HFF-Myc (cell line): ENCODE data around the gene PRSS27.
"Not testable (repeated sequence)": the region's sequence is repeated elsewhere in the genome, so short reads cannot be mapped to it uniquely, and the experiment has no call there.

Source experiments
- DNase-seq: peaks from one replicate; pipeline ENCODE4 v3.0.0-alpha.2; 2011; ENCODE audit warnings: low read depth; ENCODE audit errors: extremely low read depth
- H3K4me3 ChIP-seq: replicated peaks from 2 replicates; pipeline ENCODE4 v1.5.1; 2011; ENCODE audit warnings: low read depth, mild to moderate bottlenecking, control low read depth, low read length
- TF ChIP-seq, protein P1 (sequence below): IDR thresholded peaks from 2 replicates; pipeline ENCODE4 v1.5.1; 2012; ENCODE audit warnings: mild to moderate bottlenecking, low read depth, low read length, control low read depth; ENCODE audit errors: missing control alignments

The PRSS27 gene

GRCh38 chr16:2697401-2697948 is 22.5 kb downstream of the PRSS27 start:
- no peak for DNase-seq
- TF ChIP-seq, protein P1, sequence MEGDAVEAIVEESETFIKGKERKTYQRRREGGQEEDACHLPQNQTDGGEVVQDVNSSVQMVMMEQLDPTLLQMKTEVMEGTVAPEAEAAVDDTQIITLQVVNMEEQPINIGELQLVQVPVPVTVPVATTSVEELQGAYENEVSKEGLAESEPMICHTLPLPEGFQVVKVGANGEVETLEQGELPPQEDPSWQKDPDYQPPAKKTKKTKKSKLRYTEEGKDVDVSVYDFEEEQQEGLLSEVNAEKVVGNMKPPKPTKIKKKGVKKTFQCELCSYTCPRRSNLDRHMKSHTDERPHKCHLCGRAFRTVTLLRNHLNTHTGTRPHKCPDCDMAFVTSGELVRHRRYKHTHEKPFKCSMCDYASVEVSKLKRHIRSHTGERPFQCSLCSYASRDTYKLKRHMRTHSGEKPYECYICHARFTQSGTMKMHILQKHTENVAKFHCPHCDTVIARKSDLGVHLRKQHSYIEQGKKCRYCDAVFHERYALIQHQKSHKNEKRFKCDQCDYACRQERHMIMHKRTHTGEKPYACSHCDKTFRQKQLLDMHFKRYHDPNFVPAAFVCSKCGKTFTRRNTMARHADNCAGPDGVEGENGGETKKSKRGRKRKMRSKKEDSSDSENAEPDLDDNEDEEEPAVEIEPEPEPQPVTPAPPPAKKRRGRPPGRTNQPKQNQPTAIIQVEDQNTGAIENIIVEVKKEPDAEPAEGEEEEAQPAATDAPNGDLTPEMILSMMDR = no peak
- H3K4me3 ChIP-seq = no peak overlapping the region

DNA sequence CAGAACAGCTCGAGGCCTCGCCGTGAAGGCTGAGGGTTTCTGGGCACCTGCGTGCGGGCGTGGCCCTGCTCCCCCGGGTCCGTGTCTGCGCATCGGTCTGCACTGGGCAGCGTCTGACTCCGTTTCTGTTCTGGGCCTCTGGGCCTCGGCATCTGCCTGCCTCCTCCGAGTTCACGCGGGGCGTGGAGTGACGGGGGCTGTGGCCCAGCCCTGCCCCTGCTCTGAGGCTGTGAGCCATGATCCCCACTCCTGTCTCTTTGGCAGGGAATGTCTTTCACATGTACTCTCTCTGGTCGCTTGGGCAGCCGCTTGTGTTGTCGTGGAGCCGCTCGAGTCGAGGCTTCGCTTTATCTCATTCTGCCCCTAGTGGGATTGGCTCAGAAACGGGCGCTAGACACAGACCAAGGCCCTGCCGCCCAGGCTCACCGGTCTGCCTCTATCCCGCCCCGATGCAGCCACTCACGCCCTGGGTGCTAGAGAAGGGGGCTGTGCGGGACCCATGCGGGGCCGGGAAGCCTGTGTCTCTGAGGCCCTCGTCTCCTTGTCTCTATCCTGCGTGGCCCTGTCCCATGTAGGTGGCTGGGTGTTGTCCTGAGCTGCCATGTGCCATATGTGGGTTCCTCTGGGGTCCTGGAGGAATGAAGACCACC is 23.3 kb downstream of the PRSS27 start:
- DNase-seq = not testable (repeated sequence)

DNA sequence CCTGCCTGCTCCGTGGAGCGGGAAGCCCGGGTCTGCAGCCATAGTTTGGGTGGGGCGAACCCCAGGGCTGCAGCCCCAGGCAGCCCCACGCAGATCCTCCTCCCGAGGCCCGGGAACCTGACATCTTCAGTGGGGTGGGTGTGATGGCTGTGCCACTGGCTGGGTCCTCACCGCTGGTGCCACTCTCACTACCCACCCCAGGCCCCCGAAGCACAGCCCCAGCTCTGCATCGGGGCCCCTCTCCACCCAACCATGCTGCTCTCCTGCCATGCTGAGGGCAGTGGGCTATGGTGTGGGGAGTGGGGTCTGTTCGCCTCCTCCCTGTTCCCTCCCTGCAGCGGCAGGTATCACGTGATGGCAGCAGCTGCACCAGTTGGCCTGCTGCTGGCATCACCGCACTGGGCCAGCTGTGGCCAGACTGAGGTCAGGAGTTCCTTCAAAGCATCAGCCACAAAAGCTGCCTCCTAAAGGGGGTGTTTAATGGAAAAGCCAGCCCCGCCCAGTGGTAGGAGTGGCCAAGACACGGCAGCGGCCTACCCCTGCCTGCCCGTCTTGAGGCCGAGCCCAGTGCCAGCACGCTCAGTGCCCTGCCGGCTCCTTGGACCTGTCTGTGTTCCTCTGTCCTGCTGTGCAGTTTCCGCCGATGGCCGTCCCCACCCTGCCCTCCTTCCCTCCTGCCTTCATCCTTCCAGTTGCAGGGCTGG is 26.9 kb downstream of the PRSS27 start:
- DNase-seq = no peak
- no peak overlapping the region for H3K4me3 ChIP-seq
- TF ChIP-seq, protein P1 = no peak

More for the DNA sequence above, 23.3 kb downstream of the PRSS27 start:
- not testable (repeated sequence) for H3K4me3 ChIP-seq

DNA sequence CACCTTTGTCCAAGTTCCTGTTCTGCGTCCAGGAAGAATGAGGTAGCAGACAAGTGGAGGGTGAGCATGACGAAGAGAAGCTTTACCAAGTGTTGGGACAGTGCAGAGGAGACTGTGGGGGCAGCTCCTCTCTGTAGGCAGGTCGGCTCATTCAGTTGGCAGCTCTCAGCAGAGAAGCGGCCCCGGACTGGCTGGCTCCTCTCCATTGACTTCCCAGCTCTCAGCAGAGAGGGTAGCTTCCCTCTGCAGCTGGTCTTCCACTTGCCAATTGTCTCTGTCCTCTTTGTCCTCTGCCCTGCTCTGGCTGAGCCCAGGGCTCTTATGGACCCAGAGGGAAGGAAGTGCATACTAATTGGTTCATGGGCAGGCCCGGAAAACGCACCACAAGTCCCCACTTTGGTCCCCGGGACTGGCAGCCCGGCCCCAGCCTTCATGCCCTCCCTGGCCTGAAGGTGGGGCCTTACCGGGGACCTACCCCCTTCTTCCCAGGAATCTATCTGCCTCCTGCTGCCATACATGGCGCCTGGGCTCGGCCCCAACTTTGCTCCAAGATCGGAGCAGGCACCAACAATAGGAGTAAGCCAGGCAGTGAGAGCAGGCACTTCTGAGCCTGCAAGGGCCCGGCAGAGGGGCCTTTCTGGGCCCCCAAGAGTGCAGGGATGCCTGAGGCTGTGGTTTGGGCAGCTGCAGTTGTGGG is 27.6 kb downstream of the PRSS27 start:
- TF ChIP-seq, protein P1 = no peak
- H3K4me3 ChIP-seq = no peak overlapping the region
- DNase-seq = no peak

DNA sequence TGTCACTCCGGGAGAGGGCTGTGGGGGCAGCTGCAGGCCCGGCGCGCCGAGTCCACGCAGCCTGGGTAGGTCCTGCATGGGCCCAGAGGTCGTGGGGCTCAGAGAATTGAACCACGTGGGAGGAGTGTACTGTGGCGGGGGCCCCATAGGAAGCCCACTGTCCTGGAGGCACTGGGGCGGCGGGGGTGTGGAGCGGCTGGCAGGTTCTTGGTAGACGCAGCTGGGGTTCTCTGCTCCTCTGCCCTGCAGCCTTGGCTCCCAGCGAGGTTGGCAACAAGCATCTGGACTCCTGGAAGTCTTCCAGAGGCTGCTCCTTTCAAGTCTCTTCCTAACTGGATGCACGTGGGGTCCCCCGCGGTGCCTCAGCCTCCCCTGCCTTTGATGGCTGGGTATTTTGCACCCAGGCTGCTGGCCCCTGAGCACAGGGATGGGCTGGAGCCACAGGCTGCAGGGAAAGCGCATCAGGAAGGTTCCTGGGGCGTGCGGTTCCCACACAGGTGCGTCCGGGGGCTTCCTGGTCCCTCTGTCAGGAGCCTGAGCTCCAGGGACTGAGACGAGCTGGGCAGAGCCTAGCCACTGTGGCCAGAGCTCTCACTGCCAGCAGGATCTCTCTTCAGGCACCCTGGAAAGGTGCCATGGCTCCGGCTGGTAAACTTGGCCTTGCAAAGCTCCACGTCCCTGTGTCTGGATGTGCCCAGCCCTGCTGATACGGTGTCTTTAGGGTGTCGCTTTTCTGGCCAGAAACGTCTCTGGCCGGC is 28.4 kb downstream of the PRSS27 start:
- TF ChIP-seq, protein P1 = no peak

DNA sequence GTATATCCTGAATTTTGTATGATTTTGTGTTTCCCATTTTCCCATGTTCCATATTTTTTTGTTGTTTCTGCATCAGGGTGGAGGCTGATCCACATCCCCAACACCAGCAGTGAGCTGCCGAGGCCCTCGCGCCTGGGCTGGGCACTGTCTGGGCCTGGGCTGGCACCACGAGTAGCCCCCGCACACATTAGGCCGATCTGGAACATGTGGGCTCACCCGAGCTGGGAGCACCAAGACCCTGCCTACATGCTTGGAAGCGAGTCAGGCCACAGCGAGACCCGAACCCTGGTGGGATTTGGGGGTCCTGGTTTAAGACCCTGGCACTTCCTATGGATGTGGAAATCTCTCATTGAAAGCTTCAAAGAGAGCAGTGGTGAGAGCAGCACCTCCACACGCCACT is 29.2 kb downstream of the PRSS27 start:
- DNase-seq = no peak
- TF ChIP-seq, protein P1 = no peak
- no peak overlapping the region for H3K4me3 ChIP-seq

More for the DNA sequence above, 28.4 kb downstream of the PRSS27 start:
- no peak overlapping the region for H3K4me3 ChIP-seq
- DNase-seq = no peak
